KMS-11 (cell line): ENCODE data around the gene PAQR8.

Experiments used
- H2AFZ ChIP-seq: fragments of 200-600 bp; sonication (generic); 2 replicates; pipeline ENCODE4 v1.6.1; 2016; ENCODE audit warnings: antibody characterized with exemption, mixed run types, low read depth
- H3K27ac ChIP-seq: fragments of 200-600 bp; sonication (generic); 2 replicates; pipeline ENCODE4 v1.6.1; 2016; ENCODE audit warnings: mild to moderate bottlenecking, mixed run types
- H3K27me3 ChIP-seq: fragments of 200-600 bp; sonication (generic); 2 replicates; pipeline ENCODE4 v1.6.1; 2017; ENCODE audit warnings: mild to moderate bottlenecking, low read depth, mixed run types, moderate library complexity; ENCODE audit not compliant: insufficient read depth
- H3K36me3 ChIP-seq: fragments of 200-600 bp; sonication (generic); 2 replicates; pipeline ENCODE4 v1.6.1; 2017; ENCODE audit warnings: mild to moderate bottlenecking, mixed run types; ENCODE audit not compliant: insufficient read depth
- H3K4me1 ChIP-seq: fragments of 200-600 bp; sonication (generic); 2 replicates; pipeline ENCODE4 v1.6.1; 2016; ENCODE audit warnings: mild to moderate bottlenecking, low read depth, mixed run types; ENCODE audit not compliant: poor library complexity, severe bottlenecking
- H3K4me2 ChIP-seq: fragments of 200-600 bp; sonication (generic); 2 replicates; pipeline ENCODE4 v1.7.0; 2016; ENCODE audit warnings: mild to moderate bottlenecking, mixed run types
- H3K4me3 ChIP-seq: fragments of 200-600 bp; sonication (generic); IDR thresholded peaks from 2 replicates; pipeline ENCODE4 v1.6.1; 2017; ENCODE audit warnings: low read depth, low read length, mixed read lengths; ENCODE audit not compliant: insufficient read depth
- H3K79me2 ChIP-seq: fragments of 200-600 bp; sonication (generic); 2 replicates; pipeline ENCODE4 v1.6.1; 2016; ENCODE audit warnings: low read depth, mixed run types; ENCODE audit not compliant: insufficient read depth
- H3K9ac ChIP-seq: fragments of 200-600 bp; sonication (generic); 2 replicates; pipeline ENCODE4 v1.6.1; 2016; ENCODE audit warnings: mild to moderate bottlenecking, mixed run types
- H4K20me1 ChIP-seq: fragments of 200-600 bp; sonication (generic); 2 replicates; pipeline ENCODE4 v1.6.1; 2016; ENCODE audit warnings: mild to moderate bottlenecking, mixed run types; ENCODE audit not compliant: insufficient read depth
- TF ChIP-seq, protein P1 (sequence below): fragments of 200-600 bp; sonication (generic); conservative IDR thresholded peaks from 2 replicates; pipeline ENCODE4 v1.6.1; 2017; ENCODE audit warnings: low read depth, mild to moderate bottlenecking, antibody characterized with exemption, low read length, moderate library complexity, mixed read lengths

Gene PAQR8

DNA sequence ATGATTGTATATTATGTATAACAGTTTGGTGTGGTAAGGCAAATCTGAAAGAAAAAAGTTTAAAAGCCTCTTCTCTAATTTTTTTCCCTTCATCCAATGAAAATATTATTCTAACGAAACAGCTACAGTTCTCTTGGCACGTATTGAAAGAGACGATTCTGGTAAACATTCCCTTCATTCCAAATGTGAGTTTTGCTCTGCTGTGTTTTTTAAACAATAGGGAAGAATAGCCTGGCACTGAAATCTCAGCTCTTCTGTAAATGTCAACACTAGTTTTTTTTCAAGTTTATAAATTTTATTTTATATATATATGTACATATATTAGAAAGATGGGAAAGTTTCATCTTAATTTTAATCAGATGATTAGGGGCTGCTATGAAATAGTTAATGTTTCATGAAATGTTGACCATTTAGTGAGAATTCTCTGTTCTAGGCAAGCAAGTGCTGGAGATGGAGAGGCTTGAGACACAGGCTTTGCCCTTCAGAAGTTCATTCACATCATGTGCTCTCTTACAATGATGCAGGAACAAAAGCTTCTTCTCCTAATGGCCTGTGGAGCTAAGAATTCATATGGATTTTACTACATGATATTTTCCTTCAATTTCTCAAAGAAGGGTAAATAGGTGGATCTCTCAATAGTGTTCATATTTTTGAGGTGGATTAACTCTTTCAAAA is 4.1 kb downstream of the PAQR8 start:
- no peak overlapping the region for H3K9ac ChIP-seq
- H3K36me3 ChIP-seq: no peaks in the 10 kb centered on the region
- no peaks in the 10 kb centered on the region for H4K20me1 ChIP-seq
- no peak overlapping the region for H3K4me3 ChIP-seq
- no peak overlapping the region for H2AFZ ChIP-seq
- no peaks in the 10 kb centered on the region; the same call in 1 of the 2 replicates for H3K79me2 ChIP-seq
- H3K27me3 ChIP-seq: no peaks in the 10 kb centered on the region
- H3K4me1 ChIP-seq: peaks cover 7% of the 10 kb centered on the region
- H3K4me2 ChIP-seq: no peak overlapping the region
- TF ChIP-seq, protein P1, sequence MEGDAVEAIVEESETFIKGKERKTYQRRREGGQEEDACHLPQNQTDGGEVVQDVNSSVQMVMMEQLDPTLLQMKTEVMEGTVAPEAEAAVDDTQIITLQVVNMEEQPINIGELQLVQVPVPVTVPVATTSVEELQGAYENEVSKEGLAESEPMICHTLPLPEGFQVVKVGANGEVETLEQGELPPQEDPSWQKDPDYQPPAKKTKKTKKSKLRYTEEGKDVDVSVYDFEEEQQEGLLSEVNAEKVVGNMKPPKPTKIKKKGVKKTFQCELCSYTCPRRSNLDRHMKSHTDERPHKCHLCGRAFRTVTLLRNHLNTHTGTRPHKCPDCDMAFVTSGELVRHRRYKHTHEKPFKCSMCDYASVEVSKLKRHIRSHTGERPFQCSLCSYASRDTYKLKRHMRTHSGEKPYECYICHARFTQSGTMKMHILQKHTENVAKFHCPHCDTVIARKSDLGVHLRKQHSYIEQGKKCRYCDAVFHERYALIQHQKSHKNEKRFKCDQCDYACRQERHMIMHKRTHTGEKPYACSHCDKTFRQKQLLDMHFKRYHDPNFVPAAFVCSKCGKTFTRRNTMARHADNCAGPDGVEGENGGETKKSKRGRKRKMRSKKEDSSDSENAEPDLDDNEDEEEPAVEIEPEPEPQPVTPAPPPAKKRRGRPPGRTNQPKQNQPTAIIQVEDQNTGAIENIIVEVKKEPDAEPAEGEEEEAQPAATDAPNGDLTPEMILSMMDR: no peak
- no peak overlapping the region for H3K27ac ChIP-seq

DNA sequence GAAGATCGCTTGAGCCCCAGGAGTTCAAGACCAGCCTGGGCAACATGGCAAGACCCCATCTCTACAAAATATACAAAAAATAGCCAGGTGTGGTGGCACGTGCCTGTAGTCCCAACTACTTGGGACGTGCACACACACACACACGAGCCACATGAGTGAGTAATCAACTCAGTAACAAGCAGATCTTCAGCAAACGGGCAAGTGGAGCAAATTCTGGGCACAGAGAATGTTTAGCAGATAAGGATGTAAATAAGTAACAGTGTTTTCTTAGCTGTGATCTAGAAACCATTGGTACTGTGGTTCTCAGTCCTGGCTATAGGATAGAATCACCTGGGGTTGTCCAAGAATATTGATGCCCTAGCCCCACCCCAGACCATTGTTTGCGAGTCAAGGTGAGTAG is 6.1 kb downstream of the PAQR8 start:
- Histone ChIP-seq H3K4me2 (no peak overlapping the region), H3K79me2 (no peaks in the 10 kb centered on the region; the same call in 1 of the 2 replicates), H2AFZ (no peak overlapping the region), H3K4me3 (no peak overlapping the region), H3K4me1 (peaks cover 4% of the 10 kb centered on the region), H3K9ac (no peak overlapping the region), H4K20me1 (no peaks in the 10 kb centered on the region), H3K36me3 (no peaks in the 10 kb centered on the region), H3K27ac (no peak overlapping the region), H3K27me3 (no peaks in the 10 kb centered on the region)
- TF ChIP-seq, protein P1: no peak

DNA sequence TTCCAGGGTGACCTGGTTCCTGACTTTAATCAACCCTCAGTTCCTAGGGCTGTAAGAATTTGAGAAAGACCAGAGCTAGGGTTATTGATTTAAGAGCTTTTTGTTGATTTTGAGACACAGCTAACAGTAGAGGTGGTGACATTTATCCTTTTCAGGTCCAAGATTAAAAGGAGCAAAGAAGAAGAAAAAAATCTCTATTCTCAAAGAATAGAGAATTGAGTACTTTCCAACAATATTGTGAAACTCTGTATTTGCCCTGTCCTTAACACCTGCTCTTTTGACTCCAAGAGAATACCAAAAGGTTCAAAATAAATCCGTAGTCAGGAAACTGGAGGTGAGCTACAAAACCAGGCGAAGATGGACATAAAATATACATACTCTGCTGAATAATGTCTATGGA is 7.3 kb downstream of the PAQR8 start:
- Histone ChIP-seq H2AFZ (no peak overlapping the region), H3K4me2 (no peak overlapping the region), H3K4me1 (no peaks in the 10 kb centered on the region), H3K79me2 (no peaks in the 10 kb centered on the region), H3K9ac (no peak overlapping the region), H3K27ac (no peak overlapping the region), H3K27me3 (no peaks in the 10 kb centered on the region), H4K20me1 (no peaks in the 10 kb centered on the region), H3K36me3 (no peaks in the 10 kb centered on the region), H3K4me3 (no peak overlapping the region)
- TF ChIP-seq, protein P1: no peak

DNA sequence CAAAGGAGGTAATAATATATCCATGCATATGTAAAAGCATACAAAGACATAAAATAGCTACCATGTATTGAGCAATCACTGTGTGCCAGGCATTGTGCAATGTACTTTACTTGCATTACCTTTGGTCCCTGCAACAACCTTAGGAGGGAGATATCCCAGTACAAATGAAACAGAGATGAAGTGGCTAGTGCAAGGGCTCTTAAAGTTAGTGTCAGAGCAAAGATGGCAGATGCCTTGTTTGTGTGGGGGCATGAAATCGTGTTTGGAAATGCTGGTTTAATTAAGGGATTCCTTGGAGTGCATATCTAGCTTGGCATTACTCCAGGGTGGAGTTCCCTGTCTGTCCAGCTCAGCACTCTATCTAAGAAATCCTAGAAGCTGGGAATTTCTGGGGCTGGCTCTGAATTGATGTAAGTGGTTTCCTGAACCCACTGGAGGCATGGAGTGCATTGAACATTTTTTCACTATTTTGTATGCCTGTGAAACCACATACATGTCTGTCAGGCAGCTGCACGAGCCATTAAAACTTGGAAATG is 9.8 kb downstream of the PAQR8 start:
- H3K27me3 ChIP-seq: no peaks in the 10 kb centered on the region
- no peak overlapping the region for H3K27ac ChIP-seq
- no peak overlapping the region for H3K4me2 ChIP-seq
- no peaks in the 10 kb centered on the region for H3K79me2 ChIP-seq
- H3K9ac ChIP-seq: no peak overlapping the region
- TF ChIP-seq, protein P1: no peak
- no peak overlapping the region for H3K4me3 ChIP-seq
- H2AFZ ChIP-seq: no peak overlapping the region
- H3K36me3 ChIP-seq: no peaks in the 10 kb centered on the region
- no peaks in the 10 kb centered on the region for H4K20me1 ChIP-seq
- peaks cover 16% of the 10 kb centered on the region for H3K4me1 ChIP-seq
